Activated CD8-positive, alpha-beta memory T cell treated with anti-CD3 and anti-CD28 coated beads for 36 hours (primary cell): ENCODE data around the gene FHOD3. TPM values are rescaled to one million over a fixed set of nuclear protein-coding genes. Genes with fewer than 3 reads are reported as not detected.

Source experiments
- CTCF ChIA-PET: fragments of 350-600 bp; sonication (Branson Sonifier 250); formaldehyde crosslinking; loops from one replicate; lab custom pipeline; 2021; ENCODE audit warnings: antibody characterized with exemption; lab: Charles Lee
- POLR2A ChIA-PET: fragments of 350-600 bp; sonication (Branson Sonifier 250); formaldehyde crosslinking; loops from one replicate; lab custom pipeline; 2021; ENCODE audit warnings: antibody characterized with exemption; lab: Charles Lee
- total RNA-seq, 2 experiments: library from RNA; stranded (reverse); gene quantifications; one replicate each; pipeline ENCODE4 v1.2.3, GENCODE V29; 2021

The FHOD3 gene
- total RNA-seq, 2 experiments from 2014 or later: not detected

- CTCF ChIA-PET: no interaction called here
- POLR2A ChIA-PET: no interaction called here
Measured at GRCh38 chr18:36368889-36369288, 71.4 kb downstream of the FHOD3 start.

GRCh38 chr18:36372903-36373311 lies 75.4 kb downstream of the FHOD3 start:
- ChIA-PET POLR2A (no interaction called here), CTCF (no interaction called here)

GRCh38 chr18:36374262-36374661 lies 76.7 kb downstream of the FHOD3 start:
- ChIA-PET CTCF (no interaction called here), POLR2A (no interaction called here)

- ChIA-PET CTCF (no interaction called here), POLR2A (no interaction called here)
Measured at GRCh38 chr18:36375118-36375517, 77.6 kb downstream of the FHOD3 start.

- CTCF ChIA-PET: no interaction called here
- POLR2A ChIA-PET: no interaction called here
Measured at GRCh38 chr18:36376361-36376760, 78.8 kb downstream of the FHOD3 start.

- POLR2A ChIA-PET: no interaction called here
- CTCF ChIA-PET: no interaction called here
Measured at GRCh38 chr18:36377626-36378025, 80.1 kb downstream of the FHOD3 start.

- CTCF ChIA-PET: no interaction called here
- POLR2A ChIA-PET: no interaction called here
Measured at GRCh38 chr18:36378205-36378604, 80.7 kb downstream of the FHOD3 start.

GRCh38 chr18:36379435-36379984 lies 82.0 kb downstream of the FHOD3 start:
- ChIA-PET POLR2A (no interaction called here), CTCF (no interaction called here)

- ChIA-PET POLR2A (no interaction called here), CTCF (no interaction called here)
Measured at GRCh38 chr18:36380173-36380827, 82.8 kb downstream of the FHOD3 start.

GRCh38 chr18:36381075-36381474 lies 83.6 kb downstream of the FHOD3 start:
- ChIA-PET POLR2A (no interaction called here), CTCF (no interaction called here)

GRCh38 chr18:36382854-36383253 lies 85.3 kb downstream of the FHOD3 start:
- POLR2A ChIA-PET: no interaction called here

GRCh38 chr18:36386150-36386920 lies 88.8 kb downstream of the FHOD3 start:
- ChIA-PET CTCF (no interaction called here), POLR2A (no interaction called here)

More at GRCh38 chr18:36382854-36383253, 85.3 kb downstream of the FHOD3 start:
- CTCF ChIA-PET: no interaction called here

- ChIA-PET POLR2A (no interaction called here), CTCF (no interaction called here)
Measured at GRCh38 chr18:36387310-36387709, 89.8 kb downstream of the FHOD3 start.

GRCh38 chr18:36388310-36388709 lies 90.8 kb downstream of the FHOD3 start:
- ChIA-PET POLR2A (no interaction called here), CTCF (no interaction called here)

- ChIA-PET CTCF (no interaction called here), POLR2A (no interaction called here)
Measured at GRCh38 chr18:36389027-36389426, 91.5 kb downstream of the FHOD3 start.

- CTCF ChIA-PET: no interaction called here
- POLR2A ChIA-PET: no interaction called here
Measured at GRCh38 chr18:36389811-36390581, 92.5 kb downstream of the FHOD3 start.

- POLR2A ChIA-PET: no interaction called here
- CTCF ChIA-PET: no interaction called here
Measured at GRCh38 chr18:36391426-36392145, 94.1 kb downstream of the FHOD3 start.

- CTCF ChIA-PET: no interaction called here
- POLR2A ChIA-PET: no interaction called here
Measured at GRCh38 chr18:36392164-36392978, 94.9 kb downstream of the FHOD3 start.

GRCh38 chr18:36392979-36393287 lies 95.4 kb downstream of the FHOD3 start:
- CTCF ChIA-PET: no interaction called here
- POLR2A ChIA-PET: no interaction called here
